ENCODE data around the gene COX15.

The COX15 gene

GRCh38 chr10:99769706-99770105 is 37.8 kb upstream of the COX15 start:
- Mint-ChIP-seq H3K9me3 (no peaks in the 10 kb centered on the region), H3K36me3 (ENCODE audit: low read depth) (peaks cover under 1% of the 10 kb centered on the region), H3K27me3 (ENCODE audit: low read depth, poor library complexity) (no peaks in the 10 kb centered on the region), H3K27ac (no peak overlapping the region), H3K4me1 (no peaks in the 10 kb centered on the region), H3K4me3 (no peak overlapping the region)
- no peak for TF ChIP-seq CTCF (IDR thresholded peaks at IDR 0.05)
- DNase-seq = no peak

GRCh38 chr10:99768556-99768955 is 36.6 kb upstream of the COX15 start:
- peaks cover 10% of the 10 kb centered on the region for H3K36me3 Mint-ChIP-seq (ENCODE audit: low read depth)
- H3K27me3 Mint-ChIP-seq (ENCODE audit: low read depth, poor library complexity) = no peaks in the 10 kb centered on the region
- DNase-seq = no peak
- H3K9me3 Mint-ChIP-seq = no peaks in the 10 kb centered on the region
- TF ChIP-seq CTCF (IDR thresholded peaks at IDR 0.05) = no peak
- no peak overlapping the region for H3K4me3 Mint-ChIP-seq
- H3K4me1 Mint-ChIP-seq = no peaks in the 10 kb centered on the region
- no peak overlapping the region for H3K27ac Mint-ChIP-seq

- peaks cover 15% of the 10 kb centered on the region for H3K36me3 Mint-ChIP-seq (ENCODE audit: low read depth)
- H3K4me3 Mint-ChIP-seq = no peak overlapping the region
- H3K4me1 Mint-ChIP-seq = no peaks in the 10 kb centered on the region
- no peak for DNase-seq
- H3K27ac Mint-ChIP-seq = no peak overlapping the region
- no peaks in the 10 kb centered on the region for H3K27me3 Mint-ChIP-seq (ENCODE audit: low read depth, poor library complexity)
- H3K9me3 Mint-ChIP-seq = peaks cover 6% of the 10 kb centered on the region
- TF ChIP-seq CTCF (IDR thresholded peaks at IDR 0.05) = no peak
Observed at GRCh38 chr10:99767901-99768300, 36.0 kb upstream of the COX15 start.

GRCh38 chr10:99766302-99766681 is 34.4 kb upstream of the COX15 start:
- Mint-ChIP-seq H3K4me3 (no peak overlapping the region), H3K9me3 (peaks cover 12% of the 10 kb centered on the region), H3K4me1 (no peaks in the 10 kb centered on the region), H3K27ac (no peak overlapping the region), H3K36me3 (ENCODE audit: low read depth) (peaks cover 28% of the 10 kb centered on the region), H3K27me3 (ENCODE audit: low read depth, poor library complexity) (no peaks in the 10 kb centered on the region)
- no peak for TF ChIP-seq CTCF (IDR thresholded peaks at IDR 0.05)
- DNase-seq = no peak

GRCh38 chr10:99765672-99766301 is 33.9 kb upstream of the COX15 start:
- no peak for TF ChIP-seq CTCF (IDR thresholded peaks at IDR 0.05)
- peaks cover 33% of the 10 kb centered on the region for H3K36me3 Mint-ChIP-seq (ENCODE audit: low read depth)
- H3K9me3 Mint-ChIP-seq = peaks cover 12% of the 10 kb centered on the region
- no peak overlapping the region for H3K4me3 Mint-ChIP-seq
- H3K4me1 Mint-ChIP-seq = no peaks in the 10 kb centered on the region
- DNase-seq = no peak
- H3K27ac Mint-ChIP-seq = no peak overlapping the region
- no peaks in the 10 kb centered on the region for H3K27me3 Mint-ChIP-seq (ENCODE audit: low read depth, poor library complexity)

- H3K4me3 Mint-ChIP-seq = no peak overlapping the region
- H3K27ac Mint-ChIP-seq = no peak overlapping the region
- TF ChIP-seq CTCF (IDR thresholded peaks at IDR 0.05) = no peak
- no peak for DNase-seq
- no peaks in the 10 kb centered on the region for H3K27me3 Mint-ChIP-seq (ENCODE audit: low read depth, poor library complexity)
- H3K9me3 Mint-ChIP-seq = peaks cover 12% of the 10 kb centered on the region
- peaks cover 74% of the 10 kb centered on the region for H3K36me3 Mint-ChIP-seq (ENCODE audit: low read depth)
- H3K4me1 Mint-ChIP-seq = no peaks in the 10 kb centered on the region
Observed at GRCh38 chr10:99761365-99761764, 29.4 kb upstream of the COX15 start.
